C4-2B (cell line): Measurements from ENCODE around the gene TTC31.

ENCODE experiments used
- ZFX ChIP-seq: fragments of 450-650 bp; IDR thresholded peaks from 2 replicates; pipeline ENCODE4 v1.6.1; 2017
- TF ChIP-seq, protein P1 (sequence below): fragments of 450-650 bp; conservative IDR thresholded peaks from 2 replicates; pipeline ENCODE4 v1.5.1; 2017; ENCODE audit warnings: mild to moderate bottlenecking

DNA sequence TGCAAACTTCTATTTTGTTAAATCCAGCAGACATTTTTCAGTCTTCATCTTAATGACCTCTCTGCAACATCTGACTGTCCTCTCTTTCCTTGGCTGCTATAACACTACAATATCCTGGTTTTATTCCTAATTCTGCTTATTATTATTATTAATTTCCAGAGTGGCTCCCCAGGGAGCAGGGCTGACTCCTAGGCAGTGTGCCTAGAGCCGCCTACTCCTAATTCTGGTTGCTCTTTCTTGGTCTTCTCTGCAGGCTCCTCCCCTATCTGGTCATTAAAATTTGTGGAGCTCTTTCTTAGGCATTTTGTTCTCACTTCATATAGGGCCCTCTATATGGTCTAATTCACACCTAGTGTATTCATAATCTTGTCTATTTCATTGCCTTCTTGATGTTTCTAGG lies 60.1 kb downstream of the TTC31 start:
- TF ChIP-seq, protein P1, sequence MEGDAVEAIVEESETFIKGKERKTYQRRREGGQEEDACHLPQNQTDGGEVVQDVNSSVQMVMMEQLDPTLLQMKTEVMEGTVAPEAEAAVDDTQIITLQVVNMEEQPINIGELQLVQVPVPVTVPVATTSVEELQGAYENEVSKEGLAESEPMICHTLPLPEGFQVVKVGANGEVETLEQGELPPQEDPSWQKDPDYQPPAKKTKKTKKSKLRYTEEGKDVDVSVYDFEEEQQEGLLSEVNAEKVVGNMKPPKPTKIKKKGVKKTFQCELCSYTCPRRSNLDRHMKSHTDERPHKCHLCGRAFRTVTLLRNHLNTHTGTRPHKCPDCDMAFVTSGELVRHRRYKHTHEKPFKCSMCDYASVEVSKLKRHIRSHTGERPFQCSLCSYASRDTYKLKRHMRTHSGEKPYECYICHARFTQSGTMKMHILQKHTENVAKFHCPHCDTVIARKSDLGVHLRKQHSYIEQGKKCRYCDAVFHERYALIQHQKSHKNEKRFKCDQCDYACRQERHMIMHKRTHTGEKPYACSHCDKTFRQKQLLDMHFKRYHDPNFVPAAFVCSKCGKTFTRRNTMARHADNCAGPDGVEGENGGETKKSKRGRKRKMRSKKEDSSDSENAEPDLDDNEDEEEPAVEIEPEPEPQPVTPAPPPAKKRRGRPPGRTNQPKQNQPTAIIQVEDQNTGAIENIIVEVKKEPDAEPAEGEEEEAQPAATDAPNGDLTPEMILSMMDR = no peak
- TF ChIP-seq ZFX = no peak
